CD14-positive monocyte (primary cell): ENCODE data around the gene SNAP91. TPM values are rescaled to one million over a fixed set of nuclear protein-coding genes. Genes with fewer than 3 reads are reported as not detected.

Source experiments
- DNase-seq, 3 donors: peaks; one replicate each; pipeline ENCODE4 v3.0.0-alpha.2; 2011 to 2022
- H2AFZ ChIP-seq: 2 replicates; pipeline ENCODE4 v1.6.0; 2012; ENCODE audit warnings: mild to moderate bottlenecking, low read depth, low read length, inconsistent platforms; ENCODE audit not compliant: insufficient read depth, poor library complexity, severe bottlenecking
- H3K27ac ChIP-seq, 2 donors: 1 replicate in 1 of 2; 2 replicates in 1 of 2; pipeline ENCODE4 v1.5.1; 2012 to 2013; ENCODE audit warnings: low read length in 2 of 2, control low read depth in 1 of 2, inconsistent platforms in 1 of 2, low read depth in 1 of 2, mild to moderate bottlenecking in 1 of 2
- H3K27me3 ChIP-seq, 2 donors: one replicate each; pipeline versions ENCODE4 v1.6.0 to v1.6.1; 2011 to 2013; ENCODE audit warnings: low read length in 2 of 2; ENCODE audit not compliant: control insufficient read depth in 2 of 2, insufficient read depth in 2 of 2
- H3K36me3 ChIP-seq, 2 donors: replicated peaks in 1 of 2; 1 replicate in 1 of 2; 2 replicates in 1 of 2; pipeline versions ENCODE4 v1.5.1 to v1.6.1; 2012 to 2013; ENCODE audit warnings: low read length in 2 of 2, control low read depth in 1 of 2, inconsistent platforms in 1 of 2, mild to moderate bottlenecking in 1 of 2; ENCODE audit not compliant: insufficient read depth in 2 of 2, control insufficient read depth in 1 of 2
- H3K4me1 ChIP-seq, 2 donors: 1 replicate in 1 of 2; 2 replicates in 1 of 2; pipeline versions ENCODE4 v1.5.1 to v1.6.1; 2012 to 2013; ENCODE audit warnings: low read length in 2 of 2, control low read depth in 1 of 2, inconsistent platforms in 1 of 2, mild to moderate bottlenecking in 1 of 2, moderate library complexity in 1 of 2; ENCODE audit not compliant: insufficient read depth in 2 of 2, control insufficient read depth in 1 of 2
- H3K4me2 ChIP-seq: replicated peaks from 2 replicates; pipeline ENCODE3; 2012; ENCODE audit warnings: low read length, moderate library complexity, mild to moderate bottlenecking; ENCODE audit not compliant: poor library complexity, severe bottlenecking; ENCODE audit errors: extremely low read depth
- H3K4me3 ChIP-seq, 3 experiments: fragments of 200-600 bp in 1 of 3; sonication (generic) in 1 of 3; replicated peaks in 1 of 3; 1 replicate in 2 of 3; 2 replicates in 1 of 3; pipeline ENCODE4 v1.5.1; 2011 to 2013; ENCODE audit warnings: low read length in 3 of 3, mild to moderate bottlenecking in 3 of 3, control low read depth in 2 of 3, low read depth in 2 of 3, inconsistent platforms in 1 of 3, moderate library complexity in 1 of 3
- H3K79me2 ChIP-seq: 2 replicates; pipeline ENCODE4 v1.6.0; 2012; ENCODE audit warnings: mild to moderate bottlenecking, control low read depth, inconsistent platforms, low read length, moderate library complexity; ENCODE audit not compliant: insufficient read depth
- H3K9ac ChIP-seq: 2 replicates; pipeline ENCODE4 v1.6.0; 2017; ENCODE audit warnings: low read length, mild to moderate bottlenecking; ENCODE audit not compliant: insufficient read depth, poor library complexity, severe bottlenecking
- H3K9me3 ChIP-seq, 2 donors: replicated peaks in 1 of 2; 1 replicate in 1 of 2; 2 replicates in 1 of 2; pipeline versions ENCODE4 v1.5.1 to v1.6.1; 2012 to 2013; ENCODE audit warnings: low read length in 2 of 2, control low read depth in 1 of 2; ENCODE audit not compliant: control insufficient read depth in 1 of 2, insufficient read depth in 1 of 2
- H4K20me1 ChIP-seq: 2 replicates; pipeline ENCODE4 v1.6.0; 2012; ENCODE audit warnings: mild to moderate bottlenecking, low read length, control low read depth, moderate library complexity; ENCODE audit not compliant: insufficient read depth
- H3K27ac Mint-ChIP-seq, 7 donors: one replicate each; pipeline ENCODE4 v1.8.0; 2020; ENCODE audit warnings: mild to moderate bottlenecking in 7 of 7, mixed read lengths in 7 of 7, moderate library complexity in 6 of 7, inconsistent platforms in 2 of 7
- H3K27me3 Mint-ChIP-seq, 3 donors: one replicate each; pipeline ENCODE4 v1.8.0; 2021 to 2022; ENCODE audit warnings: low read depth in 3 of 3, mild to moderate bottlenecking in 3 of 3, mixed read lengths in 3 of 3, moderate library complexity in 3 of 3, inconsistent platforms in 1 of 3
- H3K36me3 Mint-ChIP-seq, 2 donors: one replicate each; pipeline ENCODE4 v1.8.0; 2020; ENCODE audit warnings: mixed read lengths in 2 of 2, inconsistent platforms in 1 of 2, mild to moderate bottlenecking in 1 of 2
- H3K4me1 Mint-ChIP-seq: one replicate; pipeline ENCODE4 v1.8.0; 2020; ENCODE audit warnings: mild to moderate bottlenecking, mixed read lengths
- H3K4me3 Mint-ChIP-seq, 2 donors: one replicate each; pipeline ENCODE4 v1.8.0; 2020; ENCODE audit warnings: mild to moderate bottlenecking in 2 of 2, mixed read lengths in 2 of 2, moderate library complexity in 1 of 2
- H3K9me3 Mint-ChIP-seq, 7 donors: one replicate each; pipeline ENCODE4 v1.8.0; 2020 to 2022; ENCODE audit warnings: mixed read lengths in 7 of 7, mild to moderate bottlenecking in 6 of 7, moderate library complexity in 6 of 7, inconsistent platforms in 2 of 7
- WGBS: methylation state at CpG from one replicate; pipeline ENCODE4 v1.1.5; 2013; ENCODE audit warnings: missing lambda C conversion rate; ENCODE audit not compliant: insufficient coverage; 5-methylcytosine and 5-hydroxymethylcytosine counted together
- intact Hi-C, 2 donors: fragments of 100-400 bp; cut with micrococcal nuclease; formaldehyde crosslinking; loops; one replicate each; pipeline versions ENCODE4 v1.15.0 to v1.15.1; 2023
- polyA plus RNA-seq, 3 donors: library from polyadenylated mRNA; depleted of rRNA in 1 of 3; unstranded in 2 of 3; stranded (reverse) in 1 of 3; fragments of 300-500 nt in 2 of 3; fragments of >200 nt in 1 of 3; fragmentation: Illumina TruSeq in 2 of 3; gene quantifications; 1 replicate in 2 of 3; 2 replicates in 1 of 3; pipeline ENCODE4 v1.2.3, GENCODE V29; 2012 to 2021
- TF ChIP-seq, protein P1 (sequence below): fragments of 200-600 bp; IDR thresholded peaks from one replicate; pipeline ENCODE4 v1.8.0; 2022; ENCODE audit warnings: antibody characterized with exemption, mild to moderate bottlenecking

SNAP91 gene
- polyA plus RNA-seq, 3 donors, result not detected

DNA sequence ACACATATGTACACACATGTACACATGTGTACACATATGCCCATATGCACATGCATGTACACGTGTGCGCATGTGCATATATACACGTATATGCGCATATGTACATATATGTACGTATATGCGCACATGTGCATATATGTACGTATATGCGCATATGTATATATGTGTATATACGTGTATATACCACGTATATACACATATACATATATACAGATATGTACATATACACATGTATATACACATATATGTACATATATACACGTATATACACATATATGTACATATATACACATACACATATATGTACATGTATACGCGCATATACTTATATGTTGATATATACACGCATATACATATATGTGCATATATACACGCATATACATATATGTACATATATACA, 8.9 kb upstream of the SNAP91 start:
- no CpG with 5 or more reads among the region's 15 CpGs for WGBS
- Mint-ChIP-seq H3K27me3 (peaks cover 1 to 10% (median 2%) of the 10 kb centered on the region in 3 donors), H3K36me3 (no peaks in the 10 kb centered on the region), H3K9me3 (peaks cover 0 to 15% (median 2%) of the 10 kb centered on the region in 7 donors), H3K27ac (no peak overlapping the region), H3K4me3 (no peak overlapping the region), H3K4me1 (no peaks in the 10 kb centered on the region)
- no peak overlapping the region for H3K9ac ChIP-seq
- no peaks in the 10 kb centered on the region for H3K27me3 ChIP-seq
- no peaks in the 10 kb centered on the region for H3K79me2 ChIP-seq
- H3K27ac ChIP-seq, result no peak overlapping the region
- H2AFZ ChIP-seq, result no peak overlapping the region
- no peak overlapping the region for H3K4me3 ChIP-seq
- intact Hi-C loops, result no loop called here
- no peak for DNase-seq
- H3K36me3 ChIP-seq, result no peaks in the 10 kb centered on the region
- H3K4me2 ChIP-seq, result no peak overlapping the region
- peaks cover 5% of the 10 kb centered on the region in 2 donors for H3K9me3 ChIP-seq
- H4K20me1 ChIP-seq, result no peaks in the 10 kb centered on the region
- TF ChIP-seq, protein P1, sequence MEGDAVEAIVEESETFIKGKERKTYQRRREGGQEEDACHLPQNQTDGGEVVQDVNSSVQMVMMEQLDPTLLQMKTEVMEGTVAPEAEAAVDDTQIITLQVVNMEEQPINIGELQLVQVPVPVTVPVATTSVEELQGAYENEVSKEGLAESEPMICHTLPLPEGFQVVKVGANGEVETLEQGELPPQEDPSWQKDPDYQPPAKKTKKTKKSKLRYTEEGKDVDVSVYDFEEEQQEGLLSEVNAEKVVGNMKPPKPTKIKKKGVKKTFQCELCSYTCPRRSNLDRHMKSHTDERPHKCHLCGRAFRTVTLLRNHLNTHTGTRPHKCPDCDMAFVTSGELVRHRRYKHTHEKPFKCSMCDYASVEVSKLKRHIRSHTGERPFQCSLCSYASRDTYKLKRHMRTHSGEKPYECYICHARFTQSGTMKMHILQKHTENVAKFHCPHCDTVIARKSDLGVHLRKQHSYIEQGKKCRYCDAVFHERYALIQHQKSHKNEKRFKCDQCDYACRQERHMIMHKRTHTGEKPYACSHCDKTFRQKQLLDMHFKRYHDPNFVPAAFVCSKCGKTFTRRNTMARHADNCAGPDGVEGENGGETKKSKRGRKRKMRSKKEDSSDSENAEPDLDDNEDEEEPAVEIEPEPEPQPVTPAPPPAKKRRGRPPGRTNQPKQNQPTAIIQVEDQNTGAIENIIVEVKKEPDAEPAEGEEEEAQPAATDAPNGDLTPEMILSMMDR, result no peak
- H3K4me1 ChIP-seq, result no peaks in the 10 kb centered on the region

DNA sequence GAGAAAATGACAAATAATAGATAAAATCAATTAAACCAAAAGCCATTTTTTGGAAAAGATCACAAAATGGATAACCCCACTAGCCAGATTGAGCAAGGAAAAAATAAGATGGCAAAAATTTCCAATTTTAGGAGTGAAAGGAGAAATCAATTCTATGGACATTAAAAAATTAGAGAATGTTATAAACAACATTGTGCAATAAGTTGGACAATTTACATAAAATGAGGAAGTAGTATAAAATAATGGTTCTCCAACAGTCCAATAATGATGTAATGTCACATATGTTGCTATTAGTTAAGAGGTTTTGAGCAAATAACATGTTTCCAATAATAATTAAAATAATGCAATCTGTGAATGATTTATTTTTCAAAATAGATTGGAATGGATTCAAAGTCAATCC, 3.1 kb upstream of the SNAP91 start:
- Histone ChIP-seq H3K27me3 (peaks cover 30 to 37% of the 10 kb centered on the region in 2 donors), H3K4me1 (no peaks in the 10 kb centered on the region), H3K4me3 (no peak overlapping the region), H3K4me2 (no peak overlapping the region), H3K79me2 (no peaks in the 10 kb centered on the region), H4K20me1 (no peaks in the 10 kb centered on the region), H3K9me3 (peaks cover 9 to 43% of the 10 kb centered on the region in 2 donors), H3K36me3 (no peaks in the 10 kb centered on the region), H3K9ac (no peak overlapping the region), H3K27ac (no peak overlapping the region), H2AFZ (no peak overlapping the region)
- TF ChIP-seq, protein P1, result no peak
- Mint-ChIP-seq H3K36me3 (peaks cover 0 to 3% of the 10 kb centered on the region in 2 donors), H3K27ac (no peak overlapping the region), H3K4me3 (no peak overlapping the region), H3K4me1 (no peaks in the 10 kb centered on the region), H3K27me3 (peaks cover 29 to 44% (median 43%) of the 10 kb centered on the region in 3 donors), H3K9me3 (peaks cover 5 to 36% (median 20%) of the 10 kb centered on the region in 7 donors)
- no peak for DNase-seq
- intact Hi-C loops, result no loop called here
